Diencephalon (tissue), 1 donor: Measurements from ENCODE around the gene IL36A. TPM values are rescaled to one million over a fixed set of nuclear protein-coding genes. Genes with fewer than 3 reads are reported as not detected.

Experiments
- small RNA-seq: library from RNA; depleted of rRNA; stranded (forward); fragments of <200 nt; gene quantifications from one replicate; pipeline ENCODE3, GENCODE V24; 2014
- total RNA-seq: library from RNA; depleted of rRNA; stranded (reverse); fragments of >200 nt; gene quantifications from one replicate; pipeline ENCODE4 v1.2.3, GENCODE V29; 2014

IL36A gene
- not detected for total RNA-seq

GRCh38 chr2:113005030-113005509 is at the start of gene IL36A:
TSS of gene IL36A (plus strand) at chr2:113005459. CDS start at chr2:113005872, 413 bp downstream.

GRCh38 chr2:112977559-112978056 is 27.7 kb upstream of the IL36A start, which contains the start of gene IL36G:
TSS of gene IL36G (plus strand) at chr2:112978006. CDS start at chr2:112978639, 633 bp downstream.

GRCh38 chr2:113052396-113052917 is 47.2 kb downstream of the IL36A start, which contains the start of gene IL36B:
TSS of gene IL36B (minus strand) at chr2:113052867.

Small RNA genes lying within 50 kb of the gene (small RNA-seq; reads per million reads assigned to genes)
- gene HMGN2P23 = not detected

Other genes with a start within 250 kb of the IL36A start
- 4.2 TPM for gene CKAP2L, start 240.8 kb upstream of the IL36A start, total RNA-seq
- 0.92 TPM for gene IL1A, start 221.0 kb upstream of the IL36A start, total RNA-seq
- gene IL1B, start 168.7 kb upstream of the IL36A start, total RNA-seq = 1.2 TPM
- gene IL37, start 94.3 kb upstream of the IL36A start, total RNA-seq = not detected
- gene IL36G, start 27.5 kb upstream of the IL36A start, total RNA-seq = not detected
- gene IL36B, start 47.4 kb downstream of the IL36A start, total RNA-seq = not detected
- gene IL36RN, start 53.7 kb downstream of the IL36A start, total RNA-seq = not detected
- gene IL1F10, start 62.5 kb downstream of the IL36A start, total RNA-seq = not detected
- gene IL1RN, start 122.1 kb downstream of the IL36A start, total RNA-seq = not detected
- gene PSD4, start 168.5 kb downstream of the IL36A start, total RNA-seq = 4.4 TPM